Measurements from ENCODE around the gene BCL3. TPM values are rescaled to one million over a fixed set of nuclear protein-coding genes. Genes with fewer than 3 reads are reported as not detected.

The BCL3 gene
- total RNA-seq, 4 donors from 2014 or later: 43.8 to 181 (median 69.5) TPM

GRCh38 chr19:44785271-44785670 is 36.8 kb downstream of the BCL3 start:
- Histone ChIP-seq H3K36me3 (peaks cover 0 to 7% (median 0%) of the 10 kb centered on the region in 4 donors), H3K4me1 (peaks cover 0 to 25% (median 2%) of the 10 kb centered on the region in 4 donors), H3K27ac (no peak overlapping the region), H3K4me3 (no peak overlapping the region), H3K9me3 (no peaks in the 10 kb centered on the region), H3K27me3 (no peaks in the 10 kb centered on the region)
- DNase-seq: no peak
- TF ChIP-seq POLR2AphosphoS5 (IDR thresholded peaks at IDR 0.05) (no peak), POLR2A (IDR thresholded peaks at IDR 0.05) (no peak), CTCF (IDR thresholded peaks at IDR 0.05) (no peak), EP300 (IDR thresholded peaks at IDR 0.05; ENCODE audit: low read depth) (no peak)
- intact Hi-C loops (cut with DNase I; ENCODE audit: low total_unique reads): no loop called here
- in situ Hi-C loops (cut with MboI; ENCODE audit: low pct_ligation_motif_present in 1 of 4, low pct_unique_long_range_greater_than_20kb in 1 of 4, low sequenced_read_pairs in 3 of 4): loop anchor here in 1 of 4 donors (25.0 kb wide), 1 partner anchor 198 kb away; no protein-coding TSS in a partner anchor
- 58 to 63% methylated on average over 3 of the region's 3 CpGs for WGBS, 2 donors (ENCODE audit: low coverage in 1 of 2)

- intact Hi-C loops (cut with DNase I; ENCODE audit: low total_unique reads): no loop called here
- DNase-seq: no peak
- TF ChIP-seq CTCF (IDR thresholded peaks at IDR 0.05) (no peak), POLR2AphosphoS5 (IDR thresholded peaks at IDR 0.05) (no peak)
- WGBS, 2 donors (ENCODE audit: low coverage in 1 of 2): 83 to 87% methylated on average over 12 to 15 of the region's 15 CpGs
- in situ Hi-C loops (cut with MboI; ENCODE audit: low pct_ligation_motif_present in 1 of 4, low pct_unique_long_range_greater_than_20kb in 1 of 4, low sequenced_read_pairs in 3 of 4): loop anchor here in 1 of 4 donors (25.0 kb wide), 1 partner anchor 199 kb away; no protein-coding TSS in a partner anchor
- peaks cover 0 to 7% (median 0%) of the 10 kb centered on the region in 4 donors for H3K36me3 ChIP-seq
- H3K27ac ChIP-seq: no peak overlapping the region
- H3K4me3 ChIP-seq: no peak overlapping the region
- H3K27me3 ChIP-seq: no peaks in the 10 kb centered on the region
- no peaks in the 10 kb centered on the region for H3K9me3 ChIP-seq
- peaks cover 0 to 17% (median 2%) of the 10 kb centered on the region in 4 donors for H3K4me1 ChIP-seq
These were observed 37.5 kb downstream of the BCL3 start for GRCh38 chr19:44785993-44786392.

- Histone ChIP-seq H3K4me1 (peaks cover 0 to 12% (median 2%) of the 10 kb centered on the region in 4 donors), H3K36me3 (peaks cover 0 to 11% (median 0%) of the 10 kb centered on the region in 4 donors), H3K4me3 (no peak overlapping the region), H3K9me3 (no peaks in the 10 kb centered on the region), H3K27ac (no peak overlapping the region), H3K27me3 (no peaks in the 10 kb centered on the region)
- in situ Hi-C loops (cut with MboI; ENCODE audit: low pct_ligation_motif_present in 1 of 4, low pct_unique_long_range_greater_than_20kb in 1 of 4, low sequenced_read_pairs in 3 of 4): loop anchor here in 1 of 4 donors (25.0 kb wide), 1 partner anchor 202 kb away; no protein-coding TSS in a partner anchor
- 60 to 95% methylated on average over 1 to 6 of the region's 6 CpGs for WGBS, 2 donors (ENCODE audit: low coverage in 1 of 2)
- TF ChIP-seq EP300 (IDR thresholded peaks at IDR 0.05; ENCODE audit: low read depth) (no peak), POLR2AphosphoS5 (IDR thresholded peaks at IDR 0.05) (no peak), POLR2A (IDR thresholded peaks at IDR 0.05) (no peak), CTCF (IDR thresholded peaks at IDR 0.05) (no peak)
- intact Hi-C loops (cut with DNase I; ENCODE audit: low total_unique reads): no loop called here
- DNase-seq: no peak
These were observed 40.5 kb downstream of the BCL3 start for GRCh38 chr19:44788971-44789370.

DNA sequence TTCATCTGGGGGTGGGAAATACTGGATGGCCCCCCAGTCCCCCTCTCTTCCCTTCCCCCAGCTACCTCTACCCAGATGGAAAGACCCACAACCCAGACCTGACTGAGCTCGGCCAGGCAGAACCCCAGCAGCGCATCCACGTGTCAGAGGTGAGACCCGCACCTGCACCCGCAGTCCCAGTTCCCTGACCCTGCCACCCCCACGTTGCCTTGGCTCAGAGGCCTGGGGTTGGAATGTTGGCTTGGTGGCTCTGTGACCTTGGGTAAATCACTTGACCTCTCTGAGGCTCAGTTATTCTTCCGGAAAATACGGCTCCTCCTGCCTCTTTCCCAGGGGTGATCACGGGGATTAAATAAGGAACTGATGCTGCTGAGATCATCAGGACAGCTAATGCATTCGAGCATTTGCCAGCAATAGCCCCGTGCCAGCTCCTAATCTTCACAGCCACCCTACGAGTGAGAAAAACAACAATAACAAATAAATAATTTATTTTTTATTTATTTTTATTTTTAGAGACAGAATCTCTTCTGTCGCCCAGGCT is 41.5 kb downstream of the BCL3 start:
- no peaks in the 10 kb centered on the region for H3K27me3 ChIP-seq
- H3K9me3 ChIP-seq: no peaks in the 10 kb centered on the region
- peaks cover 0 to 4% (median 2%) of the 10 kb centered on the region in 4 donors for H3K4me1 ChIP-seq
- no peak overlapping the region for H3K27ac ChIP-seq
- in situ Hi-C loops (cut with MboI; ENCODE audit: low pct_ligation_motif_present in 1 of 4, low pct_unique_long_range_greater_than_20kb in 1 of 4, low sequenced_read_pairs in 3 of 4) (loop anchor here in 1 of 4 donors (25.0 kb wide), 1 partner anchor 203 kb away; no protein-coding TSS in a partner anchor), intact Hi-C loops (cut with DNase I; ENCODE audit: low total_unique reads) (no loop called here)
- H3K4me3 ChIP-seq: no peak overlapping the region
- TF ChIP-seq POLR2A (IDR thresholded peaks at IDR 0.05) (no peak), CTCF (IDR thresholded peaks at IDR 0.05) (no peak), EP300 (IDR thresholded peaks at IDR 0.05; ENCODE audit: low read depth) (no peak)
- 71 to 82% methylated on average over 7 to 13 of the region's 13 CpGs for WGBS, 2 donors (ENCODE audit: low coverage in 1 of 2)
- no peak for DNase-seq
- peaks cover 0 to 11% (median 0%) of the 10 kb centered on the region in 4 donors for H3K36me3 ChIP-seq

All from transverse colon (tissue), 4 donors.